ENCODE results near the gene HGF.

HGF gene

GRCh38 chr7:81714306-81714705, 55.5 kb downstream of the HGF start:
- DNase-seq, result no peak

DNA sequence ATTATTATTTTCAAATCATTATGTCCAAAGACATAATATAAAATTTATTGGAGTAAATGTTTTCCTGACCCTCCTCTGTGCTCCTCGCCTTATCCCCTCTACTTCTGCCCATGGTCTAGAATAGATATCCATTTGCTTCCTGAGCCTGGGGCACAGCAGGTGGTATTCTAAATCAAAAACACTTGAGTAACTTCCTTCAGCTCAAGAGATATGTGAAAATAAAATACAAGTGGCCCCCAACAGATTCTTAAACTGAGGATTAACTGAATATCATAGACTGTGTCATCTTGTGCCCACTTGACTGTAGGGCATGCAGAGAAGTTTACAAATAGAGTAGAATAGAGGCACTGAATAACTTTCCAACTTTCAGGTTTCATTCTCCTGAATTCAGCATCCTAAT, 59.1 kb downstream of the HGF start:
- DNase-seq, result no peak

GRCh38 chr7:81709836-81710235, 60.0 kb downstream of the HGF start:
- no peak for DNase-seq

DNA sequence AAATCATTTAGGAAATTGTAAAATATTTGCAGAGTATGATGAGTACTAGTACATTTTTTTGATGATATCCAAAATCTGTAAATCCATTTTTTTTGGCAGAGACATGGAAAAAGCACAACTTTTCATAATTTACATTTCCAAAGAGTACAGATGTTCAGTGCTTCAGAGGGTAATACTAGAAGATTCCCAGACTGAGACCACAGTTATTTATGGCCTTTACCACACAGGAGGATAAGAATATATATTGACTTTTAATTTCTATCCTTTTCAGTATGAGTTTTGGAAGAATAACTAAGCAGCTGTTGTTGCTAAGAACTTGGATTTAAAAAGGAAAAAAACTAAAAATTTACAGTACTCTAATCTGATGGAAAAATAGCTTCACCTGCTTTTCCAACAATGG, 61.9 kb downstream of the HGF start:
- no peak for DNase-seq

DNA sequence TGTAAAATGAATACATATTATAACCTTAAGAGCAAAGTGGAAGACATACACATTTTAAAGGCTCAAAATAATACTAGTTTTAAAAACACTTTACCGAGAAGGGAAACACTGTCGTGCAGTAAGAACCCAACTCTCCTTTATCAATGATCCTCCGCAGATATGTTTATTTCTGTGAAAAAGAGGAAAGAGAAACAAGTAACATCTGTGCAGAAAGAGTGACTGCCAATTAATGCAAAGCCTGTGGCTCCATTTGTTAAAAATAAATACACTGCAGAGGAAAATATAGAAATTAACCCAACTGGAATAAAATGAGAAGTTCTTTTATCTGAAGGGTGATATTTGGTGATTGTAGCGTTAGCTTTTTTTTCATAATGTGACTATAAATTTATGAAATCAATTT, 62.7 kb downstream of the HGF start:
- no peak for DNase-seq

DNA sequence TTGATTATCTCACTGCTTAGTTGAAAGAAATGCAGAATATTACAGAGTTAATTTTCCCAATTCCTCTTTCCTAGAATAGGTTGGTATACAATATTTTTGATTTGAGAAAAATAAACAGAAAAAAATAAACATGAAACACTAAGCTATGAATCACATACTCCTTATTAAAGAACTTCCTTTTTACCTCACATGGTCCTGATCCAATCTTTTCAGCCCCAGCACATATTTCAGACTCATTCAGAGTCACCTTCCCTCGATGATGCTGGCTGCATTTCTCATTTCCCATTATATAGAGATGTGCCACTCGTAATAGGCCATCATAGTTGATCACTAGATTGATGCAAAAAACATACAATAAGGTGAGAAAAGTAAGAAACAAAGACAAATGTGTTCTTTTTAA, 64.6 kb downstream of the HGF start:
- no peak for DNase-seq

GRCh38 chr7:81704595-81704994, 65.3 kb downstream of the HGF start:
- no peak for DNase-seq

DNA sequence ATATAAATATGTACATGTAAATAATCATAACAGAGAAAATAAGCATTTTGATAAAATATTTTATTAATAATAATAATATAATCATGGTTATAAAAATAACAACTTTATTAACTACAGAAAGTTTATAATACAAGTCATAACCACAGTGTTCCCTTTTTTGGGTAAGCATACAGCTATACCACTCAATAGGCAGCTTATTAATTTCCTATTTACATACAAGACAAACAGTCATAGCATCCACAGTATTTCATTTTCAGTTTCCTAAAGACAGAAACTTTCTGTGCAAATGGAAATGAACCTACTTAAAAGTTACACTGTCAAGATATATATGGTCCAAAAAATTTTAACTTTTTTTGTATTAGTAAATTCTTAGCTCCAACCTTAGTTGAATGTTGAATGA, 70.9 kb downstream of the HGF start:
- no peak for DNase-seq

- DNase-seq, result peak in 1 of 2 experiments; percentile 49
These were observed 75.1 kb downstream of the HGF start for GRCh38 chr7:81694711-81695110.

- no peak for DNase-seq
These were observed 76.0 kb downstream of the HGF start for GRCh38 chr7:81693894-81694293.

GRCh38 chr7:81693080-81693479, 76.8 kb downstream of the HGF start:
- DNase-seq, result no peak

DNA sequence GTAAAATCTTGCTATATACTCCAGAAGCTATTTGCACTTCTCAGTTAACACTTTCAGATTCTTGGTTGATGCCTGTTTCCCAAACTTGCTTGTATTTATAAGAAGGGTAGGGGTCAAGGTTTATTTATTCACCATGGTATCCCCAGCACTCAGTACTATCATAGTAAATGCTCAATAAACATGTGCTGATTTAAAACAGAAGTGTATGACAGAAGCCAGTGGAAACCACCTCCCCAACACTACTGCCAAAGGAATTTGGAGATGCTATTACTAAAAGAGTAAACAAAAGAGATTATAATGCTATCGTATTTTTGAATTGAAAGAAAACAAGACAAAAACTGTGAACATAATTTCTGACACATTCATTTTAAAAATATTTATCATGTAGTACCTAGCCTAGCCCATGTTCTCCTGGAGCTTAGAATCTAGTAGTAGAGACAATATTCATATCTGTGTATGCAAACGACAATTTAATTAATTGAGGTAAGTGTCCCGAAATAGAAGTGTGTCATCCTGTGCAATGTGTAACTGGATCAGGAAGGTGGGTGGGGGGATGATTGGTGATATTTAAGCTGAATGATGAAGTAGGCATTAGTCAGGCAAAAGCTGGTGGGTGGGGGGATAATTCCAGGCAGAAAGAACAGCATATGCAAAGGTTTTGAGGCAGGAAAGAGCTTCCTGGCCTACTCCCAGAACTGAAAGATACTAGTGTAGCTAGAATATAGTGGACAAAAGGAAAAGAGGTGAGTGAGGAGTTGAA, 77.5 kb downstream of the HGF start:
- DNase-seq, result peak; percentile 72 to 81

- DNase-seq, result no peak
These were observed 78.5 kb downstream of the HGF start for GRCh38 chr7:81691199-81691821.

DNA sequence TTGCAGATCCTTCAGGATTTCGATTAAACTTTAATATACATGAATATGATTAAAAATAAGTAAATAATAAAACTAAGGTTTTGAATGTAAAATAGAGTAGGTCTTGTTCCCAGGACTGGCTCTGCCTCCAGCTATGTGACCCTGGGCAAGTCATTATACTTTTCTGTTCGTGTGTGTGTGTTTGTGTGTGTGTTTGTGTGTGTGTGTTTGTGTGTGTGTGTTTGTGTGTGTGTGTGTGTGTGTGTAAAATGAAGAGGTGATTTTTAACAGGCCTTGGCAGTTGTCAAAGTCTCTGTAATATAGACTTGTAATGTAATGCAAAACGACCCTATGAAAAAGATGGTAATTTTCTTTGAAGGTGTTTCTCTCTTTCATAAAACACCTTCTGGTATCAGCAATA, 79.2 kb downstream of the HGF start:
- DNase-seq, result no peak

- DNase-seq, result peak; percentile 61 to 71
These were observed 79.6 kb downstream of the HGF start for GRCh38 chr7:81690251-81690650.

GRCh38 chr7:81688622-81689411, 81.0 kb downstream of the HGF start:
- no peak for DNase-seq

DNA sequence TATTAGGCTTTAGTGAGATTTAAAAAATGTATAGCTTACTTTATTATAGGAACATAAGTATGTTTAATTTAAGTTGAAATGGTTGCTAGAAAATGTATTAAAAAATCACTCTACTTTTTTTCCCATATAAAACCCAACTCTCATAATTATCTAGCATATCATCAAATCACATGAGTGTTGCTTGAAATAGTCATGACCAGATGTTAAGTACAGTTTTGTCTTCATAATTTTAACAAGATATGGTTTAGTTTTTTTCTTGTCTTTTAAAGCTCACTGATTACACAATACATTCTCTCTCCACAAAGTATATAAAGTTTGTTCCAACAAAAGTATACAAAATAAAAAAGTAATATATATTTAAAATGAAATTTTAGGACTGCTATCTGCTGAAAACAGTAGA, 82.8 kb downstream of the HGF start:
- no peak for DNase-seq

GRCh38 chr7:81685270-81685868, 84.5 kb downstream of the HGF start:
- DNase-seq, result no peak

DNA sequence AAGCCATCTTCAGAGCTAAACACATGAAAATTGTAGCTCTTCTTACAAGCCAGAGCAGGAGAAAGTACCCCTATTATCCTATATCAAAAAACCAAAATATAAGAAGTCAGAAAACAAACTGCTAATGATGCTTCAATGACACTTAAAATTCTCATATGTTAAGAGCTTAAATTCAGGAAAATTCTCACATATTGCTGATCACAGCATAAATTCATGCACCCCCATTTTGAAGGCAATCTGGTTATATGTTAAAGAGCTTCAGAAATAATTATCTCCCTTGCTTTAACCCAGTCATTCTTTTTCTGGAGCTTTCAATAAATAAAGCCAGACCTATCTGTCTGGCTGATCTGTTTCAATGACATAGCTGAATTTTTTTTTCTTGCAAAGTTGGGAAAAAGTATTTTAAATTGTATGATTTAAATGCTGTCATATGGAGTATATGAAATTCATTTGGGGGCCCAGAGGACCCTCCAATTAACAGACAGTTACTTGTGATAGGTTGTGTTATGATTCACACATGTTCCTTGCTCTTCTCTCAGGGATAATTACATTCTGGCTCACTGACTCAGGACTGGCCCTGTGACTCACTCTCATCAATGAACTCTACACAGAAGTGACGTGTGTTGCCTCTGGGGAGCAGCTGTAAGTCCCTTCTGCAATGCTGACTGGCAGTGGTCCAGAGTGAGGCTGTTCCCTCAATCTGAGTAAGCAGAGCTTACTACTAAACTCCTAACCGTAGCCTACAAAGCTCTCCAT, 85.2 kb downstream of the HGF start:
- peak; percentile 96 to 97 for DNase-seq

- DNase-seq, result no peak
These were observed 85.8 kb downstream of the HGF start for GRCh38 chr7:81684033-81684432.

DNA sequence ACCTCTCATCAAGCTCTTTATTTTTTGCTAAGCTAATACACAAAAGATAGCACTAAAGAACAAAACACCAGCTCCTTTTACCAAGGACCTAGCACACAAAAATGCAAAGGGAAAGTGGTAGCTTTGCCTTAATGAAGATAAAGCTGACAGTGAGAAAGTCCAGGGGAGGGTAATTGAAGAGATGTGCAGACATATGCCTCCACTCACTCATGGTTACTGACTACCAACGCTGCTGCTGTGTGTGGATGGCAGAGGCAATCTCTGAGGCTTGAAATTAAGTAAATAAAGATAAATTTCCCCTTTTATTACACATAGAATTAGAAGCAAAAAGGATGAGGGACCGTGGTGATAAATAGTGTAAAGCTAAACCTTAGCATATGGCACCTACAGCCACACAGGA, 87.0 kb downstream of the HGF start:
- DNase-seq, result no peak

GRCh38 chr7:81680120-81680519, 89.7 kb downstream of the HGF start:
- DNase-seq, result no peak

DNA sequence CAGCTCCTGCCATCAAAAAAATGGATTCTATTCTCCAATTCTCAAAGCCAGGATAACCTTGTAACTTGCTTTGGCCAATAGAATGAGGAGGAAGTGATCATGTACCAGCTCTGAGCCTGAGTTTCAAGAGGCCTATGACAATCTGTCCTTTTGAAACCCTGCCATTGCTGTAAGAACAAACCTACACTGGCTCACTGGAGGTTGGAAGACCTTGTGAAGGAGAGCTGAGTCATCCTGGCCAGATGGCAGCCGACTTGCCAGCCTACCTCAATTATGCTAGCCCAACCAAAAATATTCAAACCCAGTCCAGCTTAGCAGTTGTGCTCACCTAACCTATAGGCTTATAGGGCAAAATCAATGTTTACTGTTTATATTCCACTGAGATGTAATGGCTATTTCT, 93.0 kb downstream of the HGF start:
- peak; percentile 90 to 97 for DNase-seq
